Daoy (cell line): ENCODE results near the gene ASMTL. TPM values are rescaled to one million over a fixed set of nuclear protein-coding genes. Genes with fewer than 3 reads are reported as not detected.
"Not testable (repeated sequence)": the region's sequence is repeated elsewhere in the genome, so short reads cannot be mapped to it uniquely, and the experiment has no call there.

Source experiments
- DNase-seq: peaks from one replicate; pipeline ENCODE4 v3.0.0-alpha.2; 2015; ENCODE audit warnings: low read depth
- total RNA-seq: library from RNA; depleted of rRNA; stranded (reverse); fragments of >200 nt; shearing (Covaris generic); gene quantifications from 2 replicates; pipeline ENCODE4 v1.2.3, GENCODE V29; 2014

Gene ASMTL
- total RNA-seq, 1 experiment from 2014 or later = 0.74 TPM

GRCh38 chrX:1403867-1404266 is 48.8 kb downstream of the ASMTL start:
- not testable (repeated sequence) for DNase-seq

- no peak for DNase-seq
Measured at GRCh38 chrX:1403228-1403627, 49.5 kb downstream of the ASMTL start.

- no peak for DNase-seq
Measured at GRCh38 chrX:1401611-1402430, 50.9 kb downstream of the ASMTL start.

- no peak for DNase-seq
Measured at GRCh38 chrX:1400742-1401471, 51.8 kb downstream of the ASMTL start.

- no peak for DNase-seq
Measured at GRCh38 chrX:1400049-1400448, 52.7 kb downstream of the ASMTL start.

- no peak for DNase-seq
Measured at GRCh38 chrX:1398431-1399340, 54.0 kb downstream of the ASMTL start.

- no peak for DNase-seq
Measured at GRCh38 chrX:1397441-1398270, 55.1 kb downstream of the ASMTL start.

- DNase-seq = no peak
Measured at GRCh38 chrX:1397001-1397400, 55.7 kb downstream of the ASMTL start.

GRCh38 chrX:1395646-1396216 is 57.0 kb downstream of the ASMTL start:
- no peak for DNase-seq

- DNase-seq = no peak
Measured at GRCh38 chrX:1394731-1395501, 57.8 kb downstream of the ASMTL start.

GRCh38 chrX:1393871-1394615 is 58.7 kb downstream of the ASMTL start:
- DNase-seq = no peak

GRCh38 chrX:1392376-1393068 is 60.2 kb downstream of the ASMTL start:
- DNase-seq = peak; percentile 68

GRCh38 chrX:1391707-1392375 is 60.9 kb downstream of the ASMTL start, which contains the start of gene SLC25A6:
Gene SLC25A6 (minus strand): TSS chrX:1392113. CDS start chrX:1392009, 104 bp downstream.
- peak; percentile 95 for DNase-seq

- no peak for DNase-seq
Measured at GRCh38 chrX:1391370-1391706, 61.4 kb downstream of the ASMTL start.

GRCh38 chrX:1390621-1391369 is 61.9 kb downstream of the ASMTL start:
- DNase-seq = no peak

- DNase-seq = no peak
Measured at GRCh38 chrX:1389993-1390285, 62.8 kb downstream of the ASMTL start.

GRCh38 chrX:1389181-1389992 is 63.3 kb downstream of the ASMTL start:
- no peak for DNase-seq
